Lower leg skin (tissue), 4 donors: ENCODE results near the gene TMEM97. TPM values are rescaled to one million over a fixed set of nuclear protein-coding genes. Genes with fewer than 3 reads are reported as not detected.
A peak's percentile ranks its signal among the peaks of the same experiment; 100 is the strongest.

ENCODE experiments used
- DNase-seq, 2 donors: peaks; one replicate each; pipeline ENCODE4 v3.0.0-alpha.2; 2019; ENCODE audit warnings: low spot score in 2 of 2
- H3K4me3 ChIP-seq: fragments of 200-600 bp; sonication (generic); 2 replicates; pipeline ENCODE4 v1.5.1; 2017; ENCODE audit warnings: mild to moderate bottlenecking, low read depth; ENCODE audit not compliant: poor library complexity, severe bottlenecking
- CTCF ChIP-seq, 3 donors: fragments of 450-650 bp; IDR thresholded peaks; one replicate each; pipeline ENCODE4 v1.5.1; 2016; ENCODE audit warnings: antibody characterized with exemption in 3 of 3, mild to moderate bottlenecking in 3 of 3, moderate library complexity in 2 of 3
- POLR2A ChIP-seq, 2 donors: fragments of 450-650 bp; IDR thresholded peaks; one replicate each; pipeline ENCODE4 v1.6.1; 2016 to 2017; ENCODE audit warnings: antibody characterized with exemption in 2 of 2, mild to moderate bottlenecking in 1 of 2, moderate library complexity in 1 of 2
- WGBS, 2 donors: methylation state at CpG; one replicate each; pipeline ENCODE4 v1.1.5; 2018; 5-methylcytosine and 5-hydroxymethylcytosine counted together
- intact Hi-C: fragments of 100-400 bp; cut with DNase I; formaldehyde crosslinking; loops from one replicate; pipeline ENCODE4 v1.15.0; 2023; ENCODE audit warnings: low total_unique reads
- total RNA-seq, 4 donors: library from RNA; depleted of rRNA; stranded (reverse); fragments of >200 nt; gene quantifications; one replicate each; pipeline ENCODE4 v1.1.0, GENCODE V29; 2016

Gene TMEM97
- total RNA-seq, 4 donors from 2014 or later: 5.7 to 18.6 (median 10.4) TPM

- H3K4me3 ChIP-seq: no peak overlapping the region
- no peak for DNase-seq
- intact Hi-C loops: no loop called here
- WGBS, 2 donors: 47 to 74% methylated on average over 4 to 19 of the region's 38 CpGs
- TF ChIP-seq POLR2A (IDR thresholded peaks at IDR 0.05) (no peak), CTCF (IDR thresholded peaks at IDR 0.05) (no peak)
Observed at GRCh38 chr17:28306954-28307401, 12.0 kb upstream of the TMEM97 start.

DNA sequence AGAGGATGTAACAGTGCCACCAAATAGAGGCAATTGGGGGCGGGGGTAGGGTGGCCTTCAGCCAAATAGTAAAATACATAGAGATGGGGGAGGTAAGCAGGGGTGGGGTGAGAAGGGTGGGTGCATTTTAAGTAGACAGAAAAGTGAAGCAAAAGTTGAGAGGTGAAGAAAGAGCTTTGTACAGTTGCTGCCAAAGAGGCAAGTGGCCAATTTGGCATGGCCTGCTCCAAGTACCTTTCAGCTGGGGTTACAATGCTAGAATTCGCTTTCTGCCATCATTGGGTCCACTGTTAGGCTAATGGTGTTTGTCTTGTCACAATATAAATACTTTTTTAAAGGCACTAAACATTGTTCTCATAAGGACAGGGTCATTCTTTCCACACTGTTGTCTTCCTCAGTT, 5.2 kb upstream of the TMEM97 start:
- WGBS, 2 donors: 83 to 88% methylated on average over 2 of the region's 2 CpGs
- DNase-seq: no peak
- H3K4me3 ChIP-seq: no peak overlapping the region
- TF ChIP-seq POLR2A (IDR thresholded peaks at IDR 0.05): no peak
- no peak for TF ChIP-seq CTCF (IDR thresholded peaks at IDR 0.05)
- intact Hi-C loops: no loop called here

DNA sequence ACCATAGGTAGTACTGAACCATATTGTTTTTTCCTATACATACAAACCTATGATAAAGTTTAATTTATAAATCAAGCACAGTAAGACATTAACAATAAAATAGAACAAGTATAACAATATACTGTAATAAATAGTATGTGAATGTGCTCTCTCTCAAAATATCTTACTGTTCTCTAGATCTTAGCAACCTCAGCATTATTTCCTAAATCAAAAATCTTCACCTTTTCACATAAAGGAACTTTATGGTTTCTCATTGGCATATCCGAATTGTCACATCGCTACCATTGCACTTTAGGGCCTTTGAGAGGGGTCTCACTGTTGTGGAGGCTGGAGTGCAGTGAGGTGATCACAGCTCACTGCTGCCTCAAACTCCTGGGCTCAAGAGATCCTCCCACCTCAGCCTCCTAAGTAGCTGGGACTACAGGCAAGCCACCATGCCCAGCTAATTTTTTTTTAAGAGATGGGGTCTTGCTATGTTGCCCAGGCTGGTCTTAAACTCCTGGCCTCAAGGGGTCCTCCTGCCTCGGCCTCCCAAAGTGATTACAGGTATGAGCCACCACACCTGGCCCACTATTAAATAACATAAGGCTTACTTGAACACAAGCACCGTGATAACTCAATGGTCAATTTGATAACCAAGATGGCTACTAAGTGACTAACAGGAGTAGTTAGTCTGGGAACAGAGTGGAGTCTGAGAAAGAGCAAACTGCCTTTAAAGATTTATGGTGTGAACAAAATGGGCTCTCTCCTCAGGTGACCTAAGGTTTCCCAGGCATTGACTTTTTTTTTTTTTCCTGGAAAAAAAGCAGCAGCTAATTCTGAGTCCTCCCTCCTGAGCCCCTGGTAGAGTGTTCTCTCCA, 2.9 kb upstream of the TMEM97 start:
- no peak overlapping the region for H3K4me3 ChIP-seq
- WGBS, 2 donors: 89 to 94% methylated on average over 4 of the region's 4 CpGs
- TF ChIP-seq POLR2A (IDR thresholded peaks at IDR 0.05) (no peak), CTCF (IDR thresholded peaks at IDR 0.05) (no peak)
- DNase-seq: no peak
- intact Hi-C loops: no loop called here

GRCh38 chr17:28317099-28317965, 1.7 kb upstream of the TMEM97 start:
- DNase-seq: no peak
- H3K4me3 ChIP-seq: no peak overlapping the region
- TF ChIP-seq POLR2A (IDR thresholded peaks at IDR 0.05) (no peak), CTCF (IDR thresholded peaks at IDR 0.05) (no peak)
- WGBS, 2 donors: 88 to 91% methylated on average over 21 of the region's 21 CpGs
- intact Hi-C loops: no loop called here

- no peak for TF ChIP-seq POLR2A (IDR thresholded peaks at IDR 0.05)
- TF ChIP-seq CTCF (IDR thresholded peaks at IDR 0.05): no peak
- WGBS, 2 donors: 13 to 14% methylated on average over 40 of the region's 40 CpGs
- peak overlapping the region; percentile 18 for H3K4me3 ChIP-seq
- intact Hi-C loops: no loop called here
- DNase-seq: no peak
Observed at GRCh38 chr17:28317966-28318758, 838 bp upstream of the TMEM97 start.
